HG03432 (cell line): ENCODE measurements around the gene MON1A.
A peak's percentile ranks its signal among the peaks of the same experiment; 100 is the strongest.
"Not testable (repeated sequence)": the region's sequence is repeated elsewhere in the genome, so short reads cannot be mapped to it uniquely, and the experiment has no call there.

Experiments
- ATAC-seq: cut with Tn5 transposase; IDR thresholded peaks from one replicate; pipeline ENCODE4 v1.9.1; 2021; ENCODE audit warnings: mild to moderate bottlenecking, moderate library complexity; ENCODE audit not compliant: unreplicated experiment

The MON1A gene

DNA sequence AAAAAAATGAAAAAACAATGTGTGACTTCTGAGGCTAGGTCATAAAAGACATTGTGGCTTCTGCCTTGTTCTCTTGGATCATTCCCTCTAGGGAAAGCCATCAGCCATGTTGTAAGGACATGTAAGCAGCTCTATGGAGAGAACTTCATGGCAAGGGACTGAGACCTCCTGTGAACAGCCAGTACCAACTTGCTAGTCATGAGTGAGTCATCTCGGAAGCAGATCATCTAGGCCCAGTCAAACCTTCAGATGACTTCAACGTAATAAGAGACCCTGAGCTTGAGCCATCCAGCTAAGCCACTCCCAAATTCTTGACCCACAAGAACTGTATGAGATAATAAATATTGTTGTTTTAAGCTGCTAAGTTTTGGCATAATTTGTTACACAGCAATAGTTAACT is 4.9 kb downstream of the MON1A start:
- ATAC-seq: no peak

DNA sequence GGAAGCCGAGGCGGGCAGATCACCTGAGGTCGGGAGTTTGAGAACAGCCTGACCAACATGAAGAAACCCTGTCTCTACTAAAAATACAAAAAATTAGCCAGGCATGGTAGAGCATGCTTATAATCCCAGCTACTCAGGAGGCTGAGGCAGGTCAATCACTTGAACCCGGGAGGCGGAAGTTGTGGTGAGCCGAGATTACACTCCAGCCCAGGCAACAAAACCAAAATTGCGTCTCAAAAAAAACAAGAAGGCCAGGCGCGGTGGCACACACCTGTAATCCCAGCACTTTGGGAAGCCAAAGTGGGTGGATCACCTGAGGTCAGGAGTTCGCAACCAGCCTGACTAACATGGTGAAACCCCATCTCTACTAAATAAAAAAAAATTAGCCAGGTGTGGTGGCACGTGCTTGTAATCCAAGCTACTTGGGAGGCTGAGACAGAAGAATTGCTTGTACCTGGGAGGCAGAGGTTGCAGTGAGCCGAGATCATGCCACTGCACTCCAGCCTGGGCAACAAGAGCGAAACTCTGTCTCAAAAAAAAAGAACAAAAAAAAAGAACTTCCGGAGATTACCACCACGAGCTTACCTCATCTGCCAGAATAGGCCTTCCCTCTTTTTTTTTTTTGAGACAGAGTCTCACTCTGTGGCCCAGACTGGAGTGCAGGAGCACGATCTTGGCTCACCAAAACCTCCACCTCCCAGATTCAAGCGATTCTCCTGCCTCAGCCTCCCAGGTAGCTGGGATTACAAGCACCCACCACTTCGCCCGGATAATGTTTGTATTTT is 11.6 kb downstream of the MON1A start:
- ATAC-seq: not testable (repeated sequence)

DNA sequence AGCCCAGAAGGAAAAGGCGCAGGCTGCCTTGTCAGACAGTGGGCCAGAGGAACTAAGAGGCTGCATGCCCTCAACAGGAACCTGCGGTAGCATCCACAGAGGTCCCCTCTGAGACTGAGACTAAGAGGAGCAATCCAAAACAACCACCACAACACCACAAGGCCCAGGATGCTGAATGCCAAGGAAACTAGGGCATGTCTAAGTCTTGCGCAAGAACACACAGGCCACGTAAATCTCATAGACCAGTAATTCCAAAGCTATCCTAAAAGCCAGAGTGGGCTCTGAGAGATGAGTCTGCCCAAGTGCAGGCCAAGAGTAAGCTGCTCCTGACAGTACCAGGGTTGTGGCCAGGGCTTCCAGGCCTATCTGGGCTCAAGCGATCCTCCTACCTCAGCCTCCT is 12.9 kb downstream of the MON1A start:
- ATAC-seq: no peak

DNA sequence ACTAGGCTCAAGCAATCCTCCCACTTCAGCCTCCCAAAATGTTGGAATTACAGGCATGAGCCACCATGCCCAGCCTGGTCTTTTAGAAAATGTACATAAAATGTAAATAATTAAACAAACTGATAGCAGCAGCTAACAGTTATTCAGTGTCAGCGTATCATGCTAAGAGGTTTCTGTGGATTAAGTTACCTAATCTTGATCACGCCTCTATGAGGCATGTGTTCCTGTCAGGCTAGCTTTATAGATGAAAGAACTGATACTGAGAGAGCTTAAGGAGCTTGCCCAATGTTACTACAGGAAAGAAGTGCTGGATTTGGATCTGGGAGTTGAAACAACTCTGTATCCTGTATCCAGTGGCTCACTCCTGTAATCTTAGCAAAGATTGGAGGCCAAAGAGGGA is 14.7 kb downstream of the MON1A start:
- ATAC-seq: no peak

DNA sequence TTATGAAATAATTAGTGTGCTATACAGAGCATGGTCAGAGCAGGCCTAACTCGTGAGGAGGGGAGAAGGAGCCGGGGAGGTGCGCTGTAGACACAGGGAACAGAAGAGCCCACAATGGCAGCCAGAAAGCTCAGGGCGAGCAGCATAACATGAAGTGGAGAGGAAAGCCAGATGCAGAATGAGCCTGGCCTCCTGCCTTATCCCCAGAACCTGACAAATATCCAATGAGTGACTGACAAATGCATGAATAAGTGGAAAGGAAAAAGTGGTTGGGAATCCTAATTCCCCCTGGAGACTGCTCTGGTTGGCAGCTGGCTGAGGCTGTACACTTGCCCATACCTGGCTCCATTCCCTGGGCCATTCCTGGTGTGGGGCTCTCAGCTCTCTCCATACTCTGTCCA is 16.7 kb downstream of the MON1A start:
- no peak for ATAC-seq

DNA sequence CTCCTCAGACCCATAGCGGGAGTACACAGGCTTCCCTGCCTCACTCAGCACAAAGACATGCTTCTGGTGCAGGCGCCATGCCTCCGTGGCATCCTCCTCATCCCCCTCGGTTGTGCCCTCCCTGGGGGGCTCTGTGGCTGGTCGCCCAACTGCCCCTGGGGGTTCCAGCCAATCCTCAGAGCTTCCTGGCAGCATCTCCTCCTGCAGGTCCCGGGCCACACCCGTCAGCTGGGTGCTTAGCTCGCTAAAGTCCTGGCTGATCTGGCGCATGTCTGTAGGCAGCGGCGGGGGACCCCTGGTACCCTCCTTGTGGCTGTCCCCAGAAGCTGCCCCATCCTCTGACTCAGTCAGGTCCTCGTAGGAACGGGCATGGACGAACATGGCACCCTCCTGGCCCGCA is 18.0 kb downstream of the MON1A start:
- ATAC-seq: no peak

DNA sequence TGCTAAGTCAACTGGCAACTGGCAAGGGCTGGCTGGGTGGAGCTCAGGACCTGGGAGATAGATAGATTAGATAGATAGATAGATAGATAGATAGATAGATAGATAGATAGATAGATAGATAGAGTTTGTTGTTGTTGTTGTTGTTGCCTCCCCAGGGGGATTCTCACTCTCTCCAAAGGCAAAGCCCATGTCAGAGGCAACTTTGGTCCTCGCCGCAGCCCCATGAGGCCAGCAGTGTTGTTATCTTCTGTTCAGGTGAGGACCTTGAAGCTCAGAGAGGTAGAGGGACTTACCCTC is 18.5 kb downstream of the MON1A start:
- no peak for ATAC-seq

DNA sequence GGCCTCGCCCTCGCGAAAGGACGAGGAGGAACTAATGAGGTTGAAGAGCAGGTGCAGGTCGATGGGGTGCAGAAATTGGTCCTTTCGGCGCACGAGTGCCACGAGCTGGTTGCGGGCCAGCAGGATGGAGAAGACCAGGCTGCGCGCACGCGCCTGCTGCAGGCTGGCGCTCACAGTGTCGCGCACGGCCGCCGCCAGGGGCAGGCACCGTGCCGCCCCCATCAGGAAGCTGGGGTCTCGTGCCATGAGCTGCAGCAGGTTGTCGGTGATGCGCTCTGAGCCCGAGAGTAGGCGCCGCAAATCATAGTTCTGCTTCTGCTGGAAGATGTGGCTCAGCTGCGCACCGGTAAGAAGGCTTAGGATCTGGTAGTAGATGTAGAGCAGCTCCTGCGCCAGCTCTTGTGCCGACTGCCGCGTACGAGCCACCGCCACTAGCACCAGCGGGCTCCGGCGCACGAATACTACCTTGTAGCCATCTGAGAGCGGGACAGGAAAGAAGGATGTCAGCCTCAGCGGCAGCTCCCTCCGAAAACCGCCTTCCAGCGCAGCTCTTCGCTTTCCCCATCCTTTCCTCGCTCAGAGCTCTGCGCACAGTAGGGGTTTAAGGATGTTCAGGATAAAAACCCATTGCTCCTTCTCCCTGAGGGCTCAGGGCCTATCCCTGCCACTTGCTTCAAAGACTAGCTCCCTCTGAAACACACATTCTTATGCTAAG is 19.0 kb downstream of the MON1A start:
- no peak for ATAC-seq

DNA sequence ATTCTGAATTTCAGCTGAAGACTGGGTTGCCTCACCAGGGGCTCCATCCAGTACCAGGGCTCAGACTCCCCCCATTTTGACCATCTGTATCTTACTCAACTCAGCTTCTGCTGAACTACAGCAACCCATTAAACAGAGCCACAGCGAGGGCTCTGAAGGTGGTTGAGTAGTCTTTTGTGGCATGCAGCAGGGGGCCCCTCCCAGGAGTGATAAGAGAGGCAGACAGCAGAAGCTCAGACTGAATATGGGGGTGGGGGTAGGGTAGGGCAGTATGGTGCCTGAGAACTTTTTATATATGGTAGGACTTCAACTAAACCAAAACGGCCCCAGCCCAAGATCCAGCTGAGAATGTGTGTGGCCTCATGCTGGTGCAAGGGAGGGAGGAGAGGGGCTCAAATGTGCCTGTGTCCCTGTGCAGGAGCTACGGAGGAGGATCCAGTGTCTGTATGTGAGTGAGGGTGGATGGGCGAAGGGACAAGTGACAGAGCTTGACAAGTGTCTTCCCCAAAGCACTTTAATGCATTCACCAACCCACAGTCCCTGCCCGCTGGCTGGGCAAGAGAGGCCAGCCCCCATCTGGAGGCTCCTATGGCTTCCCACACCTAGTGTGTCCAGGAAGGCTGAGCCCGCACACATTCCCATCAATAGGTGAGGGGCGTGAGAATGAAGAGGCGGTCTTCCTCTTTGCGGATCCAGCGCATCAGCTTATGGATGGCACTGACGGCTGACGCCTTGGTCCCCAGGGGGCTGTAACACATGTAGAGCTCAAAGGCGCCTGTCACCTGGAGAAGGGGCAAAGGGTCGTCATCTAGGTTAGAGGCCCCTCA is 21.0 kb downstream of the MON1A start:
- no peak for ATAC-seq

DNA sequence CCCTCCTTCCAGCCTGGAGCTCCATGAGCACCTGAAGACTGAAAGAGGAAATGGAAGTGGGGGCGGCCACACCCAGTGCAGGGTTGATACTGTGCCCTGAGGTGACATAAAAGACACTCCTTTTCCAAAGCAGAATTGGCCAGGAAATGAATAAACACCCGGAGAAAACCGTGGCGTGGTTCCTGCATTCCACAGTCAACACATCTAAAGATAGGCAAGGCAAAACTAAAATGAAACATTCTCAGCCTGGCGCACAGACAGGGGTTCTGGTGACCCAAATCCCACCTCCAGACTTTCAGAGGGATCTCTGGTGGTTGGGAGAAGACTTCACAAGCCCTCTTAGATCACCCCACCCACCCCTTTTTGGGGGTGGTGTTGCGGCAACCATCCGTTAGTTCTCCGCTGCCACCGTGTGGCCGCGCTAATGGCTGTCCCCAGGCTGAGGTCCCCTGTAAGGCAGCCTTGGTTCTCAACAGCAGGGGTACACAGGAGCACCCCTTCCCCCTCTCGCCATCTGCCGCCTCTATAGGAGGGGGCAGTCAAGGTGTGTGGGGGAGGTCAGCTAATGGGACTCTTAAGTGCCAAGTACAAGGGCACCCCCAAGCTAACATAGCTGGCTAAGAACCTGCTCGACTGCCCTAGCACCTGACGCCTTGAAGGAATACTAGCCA is 23.4 kb downstream of the MON1A start:
- ATAC-seq: peak; percentile 34

DNA sequence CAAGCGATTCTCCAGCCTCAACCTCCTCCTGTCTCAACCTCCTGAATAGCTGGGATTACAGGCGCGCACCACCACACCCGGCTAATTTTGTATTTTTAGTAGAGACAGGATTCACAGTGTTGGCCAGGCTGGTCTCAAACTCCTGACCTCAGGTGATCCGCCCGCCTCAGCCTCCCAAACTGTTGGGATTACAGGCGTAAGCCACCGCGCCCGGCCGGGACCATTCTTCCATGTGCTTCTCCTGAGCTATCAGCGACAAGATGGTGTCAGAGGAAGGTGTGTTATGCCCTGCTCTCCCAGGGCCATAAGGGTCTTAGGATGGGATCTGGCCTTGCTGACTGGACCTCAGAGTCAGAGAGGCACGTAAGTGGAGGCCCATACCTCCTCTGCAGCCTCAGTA is 25.2 kb downstream of the MON1A start:
- not testable (repeated sequence) for ATAC-seq

DNA sequence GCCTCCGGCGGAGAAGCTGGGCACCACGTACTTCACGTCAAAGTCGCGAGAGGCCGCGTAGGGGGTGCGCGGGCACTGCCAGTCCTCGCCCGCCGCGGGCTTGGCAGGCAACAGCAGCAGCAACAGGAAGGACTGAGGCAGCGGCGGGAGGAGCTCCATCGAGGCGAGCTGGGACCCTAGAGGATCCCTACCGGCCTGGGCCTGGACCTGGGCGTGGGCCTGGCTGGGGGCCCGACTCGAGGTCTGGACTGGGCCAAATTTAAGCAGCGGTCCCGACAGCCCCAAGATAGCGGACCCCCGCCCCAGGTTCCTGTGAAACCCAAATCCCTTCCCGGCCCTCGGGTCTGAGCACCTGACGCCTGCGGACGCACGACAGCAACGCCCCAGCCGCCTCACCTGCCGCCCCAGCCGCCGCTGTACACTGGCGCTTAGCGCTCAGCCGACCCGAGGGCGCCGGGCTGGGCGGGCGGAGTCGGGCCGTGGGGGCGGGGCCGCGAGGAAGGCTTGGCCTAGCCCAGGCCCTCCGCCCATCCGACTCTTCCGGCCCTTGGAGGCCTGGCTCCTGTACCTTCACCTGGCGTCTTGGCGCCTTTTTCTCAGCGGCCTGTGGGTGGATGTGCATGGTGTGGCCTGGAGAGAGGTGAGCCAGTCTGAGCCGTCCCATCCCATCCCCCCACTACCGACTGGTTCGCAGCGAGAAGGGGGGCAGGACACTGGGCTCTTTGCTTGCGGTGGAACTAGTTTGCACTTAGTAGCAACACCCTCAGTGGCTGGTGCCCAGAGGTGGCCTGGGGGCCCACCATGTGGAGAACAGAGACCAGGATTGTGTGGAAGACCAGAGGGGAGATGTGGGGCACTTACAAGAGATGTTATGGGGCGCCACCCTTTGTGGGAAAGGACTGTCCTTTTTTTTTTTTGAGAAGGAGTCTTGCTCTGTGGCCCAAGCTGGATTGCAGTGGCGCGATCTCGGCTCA is 25.9 kb downstream of the MON1A start, which contains the start of gene MST1R:
Gene MST1R, minus strand, starts transcription at position 423 of the 974 bp plus-strand sequence. Its CDS starts 264 bp downstream, at position 159.
- peak; percentile 82 for ATAC-seq

DNA sequence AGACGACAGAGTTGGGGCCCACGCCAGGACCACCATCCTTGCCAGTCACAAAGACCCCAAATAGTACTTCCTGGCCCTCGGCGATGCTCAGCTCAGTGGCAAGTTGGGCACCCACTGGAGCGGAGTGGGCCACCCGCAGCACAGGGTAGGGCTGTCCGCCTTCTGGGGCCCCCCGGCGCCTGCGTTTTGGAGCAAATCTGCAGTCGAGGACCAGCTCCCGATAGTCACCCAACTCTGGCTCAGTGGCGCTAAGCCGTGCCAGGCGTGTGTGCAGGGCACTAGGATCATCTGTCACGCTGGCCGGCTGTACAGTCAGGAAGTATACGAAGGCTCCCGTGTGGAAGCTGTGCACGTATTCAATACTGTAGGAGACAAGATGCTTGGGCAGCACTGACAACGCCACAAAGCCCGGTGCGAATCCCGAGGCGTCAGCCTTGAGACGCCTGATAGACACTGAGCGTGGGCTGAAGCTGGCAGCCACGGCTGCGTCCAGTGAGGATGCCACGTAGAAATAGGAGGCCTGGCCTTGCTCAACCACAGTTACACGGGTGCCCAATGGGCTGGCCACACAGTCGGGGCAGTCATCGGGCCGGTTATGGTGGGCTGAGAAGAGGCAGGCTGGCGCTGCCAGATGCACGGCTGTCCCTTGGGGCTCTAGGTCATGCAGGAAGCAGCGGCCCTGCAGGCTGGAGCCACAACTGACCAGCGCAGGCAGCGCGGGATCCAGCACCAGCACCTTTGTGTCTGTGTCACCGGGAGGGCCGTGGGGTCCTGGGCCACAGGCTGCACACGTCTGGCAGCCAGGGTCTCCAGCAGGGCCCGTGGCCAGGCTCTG is 26.9 kb downstream of the MON1A start:
- no peak for ATAC-seq

DNA sequence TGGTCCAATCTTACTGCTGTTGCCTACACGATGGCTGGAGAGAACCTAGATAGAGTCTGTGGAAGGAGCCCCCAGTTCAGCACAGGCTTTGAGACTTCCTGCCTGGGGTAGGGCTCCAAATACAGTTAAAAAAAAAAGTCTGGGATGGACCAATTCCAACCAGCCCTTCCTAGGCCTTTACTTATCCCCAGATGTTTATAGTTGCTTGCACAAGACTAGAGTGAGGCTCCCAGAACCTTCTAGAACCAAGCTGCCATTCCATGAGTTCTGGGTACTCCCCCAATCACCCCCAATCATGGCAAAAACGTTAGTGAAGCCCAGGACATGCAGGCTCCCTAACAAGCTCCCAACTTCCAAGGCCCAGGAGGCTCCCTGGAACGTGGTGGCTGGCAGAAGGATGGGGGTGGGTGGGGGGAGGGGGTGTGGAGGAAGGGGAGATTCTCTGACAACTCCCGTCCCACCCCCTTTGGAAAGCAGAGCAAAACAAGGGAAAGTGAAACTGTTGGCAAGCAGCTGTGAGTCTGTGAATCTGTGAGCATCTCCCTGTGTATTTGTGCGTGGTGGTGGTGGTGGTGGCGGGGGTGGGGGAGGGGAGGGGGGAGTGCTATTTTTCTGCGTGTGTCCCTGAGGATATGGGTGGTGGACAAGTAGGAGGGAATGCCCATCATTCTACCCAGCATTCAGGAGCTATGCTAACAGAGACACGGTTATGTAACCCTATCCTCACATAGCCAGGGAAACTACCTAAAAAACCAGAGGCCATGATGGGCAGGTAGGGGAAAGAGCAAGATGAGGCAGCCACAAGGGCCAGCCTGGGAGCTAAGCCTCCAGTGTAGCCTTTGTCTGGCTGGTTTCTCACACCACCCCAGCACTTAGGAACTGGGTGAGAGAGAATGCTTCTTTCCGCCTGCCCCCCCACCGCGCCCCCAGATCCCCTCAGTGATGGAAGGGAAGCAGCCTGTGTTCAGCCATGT is 28.0 kb downstream of the MON1A start:
- ATAC-seq: no peak

DNA sequence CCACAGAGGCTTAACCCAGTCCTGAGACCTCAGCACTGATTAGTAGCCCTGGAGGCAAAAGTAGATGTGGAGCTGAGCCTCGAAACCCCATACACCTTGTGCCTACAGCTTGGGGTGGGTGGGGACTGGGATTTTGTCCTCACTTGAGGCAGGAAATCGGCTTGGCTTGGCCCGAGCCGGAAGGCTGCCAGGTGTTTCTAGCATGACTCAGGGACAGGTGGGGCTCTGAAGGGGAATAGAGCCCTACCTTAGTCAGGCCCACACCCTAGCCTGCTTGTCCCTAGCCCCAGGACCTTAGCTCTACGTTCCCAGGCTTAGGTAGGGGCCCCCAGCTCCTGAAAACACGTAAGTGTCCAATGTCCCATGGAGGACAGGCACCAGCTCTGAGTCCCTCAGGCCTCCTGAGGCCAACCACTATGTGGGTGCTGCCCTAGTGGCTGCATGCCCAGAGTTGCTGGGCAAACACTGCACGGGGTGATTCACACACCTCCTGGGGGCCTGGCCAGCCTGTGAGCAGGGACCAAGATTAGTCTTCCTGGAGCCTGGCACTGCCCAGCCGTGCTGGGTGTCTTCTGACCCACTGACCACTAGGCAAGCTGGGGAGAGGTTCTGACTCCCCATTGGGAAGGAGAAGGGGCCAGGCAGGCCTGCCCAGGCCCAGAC is 29.0 kb downstream of the MON1A start:
- no peak for ATAC-seq

DNA sequence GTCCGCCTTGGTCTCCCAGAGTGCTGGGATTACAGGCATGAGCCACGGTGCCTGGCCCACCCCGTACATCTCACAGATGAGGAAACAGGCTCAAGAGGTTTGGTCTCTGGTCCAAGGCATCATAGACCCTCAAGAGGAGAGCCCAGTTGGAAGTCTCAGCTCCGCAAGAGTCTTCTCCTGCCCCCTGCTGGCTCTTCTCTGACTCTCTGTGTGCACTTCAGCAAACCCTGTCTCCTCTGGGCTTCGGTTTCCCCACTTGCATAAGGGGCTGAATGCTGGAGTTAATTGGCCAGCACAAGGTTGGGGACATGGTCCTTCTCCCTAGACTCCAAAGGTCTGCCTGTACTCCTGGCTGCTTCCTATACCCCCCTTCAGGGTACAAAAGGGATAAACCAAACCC is 29.8 kb downstream of the MON1A start:
- ATAC-seq: no peak

DNA sequence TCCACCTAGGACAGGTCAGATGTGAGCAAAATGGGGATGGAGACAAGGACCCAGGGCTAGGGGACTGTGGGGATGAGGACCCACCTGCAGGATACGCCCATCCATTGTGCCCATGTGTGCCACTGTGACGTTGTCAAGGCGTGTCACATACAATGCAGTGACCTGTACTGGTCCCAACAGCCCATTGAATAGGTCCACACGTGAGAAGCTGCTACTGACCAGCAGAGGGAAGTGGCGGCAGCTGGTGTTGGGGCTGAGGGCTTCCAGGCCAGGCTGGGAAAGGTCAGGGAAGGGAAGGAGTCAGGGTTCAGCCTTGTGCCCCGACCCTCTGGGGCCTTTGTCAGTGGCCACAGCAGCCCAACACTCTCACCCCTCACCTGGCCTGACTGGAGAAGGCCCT is 30.6 kb downstream of the MON1A start:
- ATAC-seq: no peak
